GM12878 (cell line): ENCODE data around the gene MAPKAP1. TPM values are rescaled to one million over a fixed set of nuclear protein-coding genes. Genes with fewer than 3 reads are reported as not detected.
A peak's percentile ranks its signal among the peaks of the same experiment; 100 is the strongest.

Source experiments
- BACH1 ChIP-seq: fragments of 450-650 bp; IDR thresholded peaks from 2 replicates; pipeline ENCODE4 v1.6.1; 2017; ENCODE audit warnings: mild to moderate bottlenecking, borderline replicate concordance
- IRF4 ChIP-seq: IDR thresholded peaks from 2 replicates; pipeline ENCODE4 v1.6.1; 2011; ENCODE audit warnings: low read depth, low read length
- JUND ChIP-seq: IDR thresholded peaks from 2 replicates; pipeline ENCODE4 v1.6.1; 2012; ENCODE audit warnings: low read depth, mild to moderate bottlenecking, low read length, improper control_type of control experiment, moderate library complexity
- MAX ChIP-seq: IDR thresholded peaks from 2 replicates; pipeline ENCODE4 v1.6.1; 2012; ENCODE audit warnings: low read depth, low read length, improper control_type of control experiment
- MLLT1 ChIP-seq: fragments of 450-650 bp; IDR thresholded peaks from 2 replicates; pipeline ENCODE4 v1.6.1; 2016; ENCODE audit warnings: mild to moderate bottlenecking
- MTA3 ChIP-seq: IDR thresholded peaks from 2 replicates; pipeline ENCODE4 v1.6.1; 2012; ENCODE audit warnings: low read length, inconsistent platforms, borderline replicate concordance
- PRDM15 ChIP-seq: fragments of 450-650 bp; formaldehyde crosslinking; IDR thresholded peaks from 2 replicates; pipeline ENCODE4 v1.4.0; 2020; ENCODE audit warnings: mild to moderate bottlenecking, moderate library complexity
- RB1 ChIP-seq: fragments of 450-650 bp; formaldehyde crosslinking; IDR thresholded peaks from 2 replicates; pipeline ENCODE4 v1.6.1; 2017; ENCODE audit warnings: mild to moderate bottlenecking, borderline replicate concordance
- SKIL ChIP-seq: fragments of 450-650 bp; IDR thresholded peaks from 2 replicates; pipeline ENCODE4 v1.6.1; 2017; ENCODE audit warnings: mild to moderate bottlenecking, low read depth, inconsistent platforms; ENCODE audit not compliant: poor library complexity, severe bottlenecking
- SMC3 ChIP-seq: IDR thresholded peaks from 2 replicates; pipeline ENCODE4 v1.6.1; 2011; ENCODE audit warnings: low read length, improper control_type of control experiment, borderline replicate concordance
- SPI1 ChIP-seq: IDR thresholded peaks from 2 replicates; pipeline ENCODE4 v1.6.1; 2011; ENCODE audit warnings: low read depth, mild to moderate bottlenecking, low read length, moderate library complexity, borderline replicate concordance; ENCODE audit not compliant: insufficient read depth
- TARDBP ChIP-seq: IDR thresholded peaks from 2 replicates; pipeline ENCODE4 v1.6.1; 2016; ENCODE audit warnings: borderline replicate concordance
- WRNIP1 ChIP-seq: IDR thresholded peaks from 2 replicates; pipeline ENCODE4 v1.6.1; 2011; ENCODE audit warnings: low read depth, low read length, improper control_type of control experiment, borderline replicate concordance
- ZBTB33 ChIP-seq: fragments of 450-650 bp; IDR thresholded peaks from 2 replicates; pipeline ENCODE4 v1.6.1; 2017; ENCODE audit warnings: mild to moderate bottlenecking
- ZBTB4 ChIP-seq: fragments of 450-650 bp; formaldehyde crosslinking; IDR thresholded peaks from 2 replicates; pipeline ENCODE4 v1.4.0; 2022; ENCODE audit warnings: mild to moderate bottlenecking, moderate library complexity
- ZNF24 ChIP-seq: fragments of 450-650 bp; IDR thresholded peaks from 2 replicates; pipeline ENCODE4 v1.6.1; 2017; ENCODE audit warnings: antibody characterized with exemption, mild to moderate bottlenecking
- polyA plus RNA-seq, 11 experiments: library from polyadenylated mRNA; depleted of rRNA in 4 of 11; unstranded in 6 of 11; stranded (reverse) in 5 of 11; fragments of >200 nt; fragmentation: Nextera tagmentation in 4 of 11; fragmentation: Illumina TruSeq in 1 of 11; extraction: Ambion mirVana in 4 of 11; extraction: Trizol in 1 of 11; gene quantifications; 1 replicate in 1 of 11; 2 replicates in 10 of 11; pipeline versions ENCODE4 v1.2.1 to v1.2.3, GENCODE V29; 2011 to 2016; ENCODE audit warnings: inconsistent platforms in 2 of 11, missing spikeins in 2 of 11, low read depth in 1 of 11
- total RNA-seq, 4 experiments: library from RNA; depleted of rRNA in 3 of 4; stranded (reverse); fragments of >200 nt in 3 of 4; fragmentation: Illumina TruSeq in 1 of 4; extraction: Trizol in 1 of 4; gene quantifications; 2 replicates each; pipeline versions ENCODE4 v1.2.1 to v1.2.3, GENCODE V29; 2013 to 2021

Gene MAPKAP1
- total and polyA plus RNA-seq, 10 of the 15 experiments (the other 5 are each of a cell fraction or from before 2014, with no cell fraction given), result 5.1 to 188 (median 105) TPM

- no peak for TF ChIP-seq PRDM15 (CRISPR knock-in tag)
- TF ChIP-seq SPI1, result no peak
- TF ChIP-seq SKIL, result peak; percentile 44
- no peak for TF ChIP-seq JUND
- no peak for TF ChIP-seq MLLT1
- peak; percentile 82 for TF ChIP-seq SMC3
- no peak for TF ChIP-seq MAX
- no peak for TF ChIP-seq TARDBP
- TF ChIP-seq MTA3, result no peak
- TF ChIP-seq ZBTB4 (CRISPR knock-in tag), result no peak
- 0 out of 2 replicates have a peak, but pooled peaks have one; percentile 21 for TF ChIP-seq RB1
- TF ChIP-seq BACH1, result peak; percentile 22; the same call in 1 of the 2 replicates
- TF ChIP-seq WRNIP1, result no peak
- no peak for TF ChIP-seq IRF4
- no peak for TF ChIP-seq ZBTB33
- no peak for TF ChIP-seq ZNF24
Observed at GRCh38 chr9:125631391-125632085, 75.5 kb downstream of the MAPKAP1 start (continued).
